ENCODE data around the gene NR6A1. TPM values are rescaled to one million over a fixed set of nuclear protein-coding genes. Genes with fewer than 3 reads are reported as not detected.

The NR6A1 gene
- total RNA-seq, 1 donor from 2014 or later, result 0.56 TPM

DNA sequence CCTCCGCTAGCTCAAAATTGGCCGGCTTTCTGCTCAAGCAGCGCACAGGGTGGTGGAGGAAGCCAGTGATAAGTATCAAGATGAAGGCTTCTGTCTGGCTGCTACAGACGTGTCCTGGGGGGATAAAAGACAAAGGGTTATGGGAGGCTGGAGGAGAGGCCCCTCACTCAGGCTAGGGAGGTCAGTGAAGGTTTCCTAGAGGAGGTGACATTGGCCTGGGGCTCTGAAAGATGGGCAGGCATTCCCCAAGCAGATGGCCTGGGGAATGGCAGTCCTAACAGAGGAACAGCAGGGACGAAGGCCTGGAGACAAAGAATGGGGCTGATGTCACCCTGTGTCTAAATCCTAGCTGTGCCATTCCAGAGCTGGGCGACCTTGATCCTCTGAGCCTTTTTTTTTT is 38.1 kb upstream of the NR6A1 start:
- Mint-ChIP-seq H3K36me3 (ENCODE audit: unreplicated experiment) (peaks cover 14% of the 10 kb centered on the region), H3K27me3 (ENCODE audit: unreplicated experiment) (no peaks in the 10 kb centered on the region), H3K27ac (ENCODE audit: unreplicated experiment) (peak overlapping the region; percentile 52), H3K4me3 (ENCODE audit: unreplicated experiment) (no peak overlapping the region), H3K9me3 (ENCODE audit: unreplicated experiment) (no peaks in the 10 kb centered on the region), H3K4me1 (ENCODE audit: unreplicated experiment) (peaks cover 38% of the 10 kb centered on the region)
- TF ChIP-seq, protein P1, sequence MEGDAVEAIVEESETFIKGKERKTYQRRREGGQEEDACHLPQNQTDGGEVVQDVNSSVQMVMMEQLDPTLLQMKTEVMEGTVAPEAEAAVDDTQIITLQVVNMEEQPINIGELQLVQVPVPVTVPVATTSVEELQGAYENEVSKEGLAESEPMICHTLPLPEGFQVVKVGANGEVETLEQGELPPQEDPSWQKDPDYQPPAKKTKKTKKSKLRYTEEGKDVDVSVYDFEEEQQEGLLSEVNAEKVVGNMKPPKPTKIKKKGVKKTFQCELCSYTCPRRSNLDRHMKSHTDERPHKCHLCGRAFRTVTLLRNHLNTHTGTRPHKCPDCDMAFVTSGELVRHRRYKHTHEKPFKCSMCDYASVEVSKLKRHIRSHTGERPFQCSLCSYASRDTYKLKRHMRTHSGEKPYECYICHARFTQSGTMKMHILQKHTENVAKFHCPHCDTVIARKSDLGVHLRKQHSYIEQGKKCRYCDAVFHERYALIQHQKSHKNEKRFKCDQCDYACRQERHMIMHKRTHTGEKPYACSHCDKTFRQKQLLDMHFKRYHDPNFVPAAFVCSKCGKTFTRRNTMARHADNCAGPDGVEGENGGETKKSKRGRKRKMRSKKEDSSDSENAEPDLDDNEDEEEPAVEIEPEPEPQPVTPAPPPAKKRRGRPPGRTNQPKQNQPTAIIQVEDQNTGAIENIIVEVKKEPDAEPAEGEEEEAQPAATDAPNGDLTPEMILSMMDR (IDR thresholded peaks at IDR 0.05), result no peak
- no peak for DNase-seq (ENCODE audit: extremely low spot score, unreplicated experiment)

DNA sequence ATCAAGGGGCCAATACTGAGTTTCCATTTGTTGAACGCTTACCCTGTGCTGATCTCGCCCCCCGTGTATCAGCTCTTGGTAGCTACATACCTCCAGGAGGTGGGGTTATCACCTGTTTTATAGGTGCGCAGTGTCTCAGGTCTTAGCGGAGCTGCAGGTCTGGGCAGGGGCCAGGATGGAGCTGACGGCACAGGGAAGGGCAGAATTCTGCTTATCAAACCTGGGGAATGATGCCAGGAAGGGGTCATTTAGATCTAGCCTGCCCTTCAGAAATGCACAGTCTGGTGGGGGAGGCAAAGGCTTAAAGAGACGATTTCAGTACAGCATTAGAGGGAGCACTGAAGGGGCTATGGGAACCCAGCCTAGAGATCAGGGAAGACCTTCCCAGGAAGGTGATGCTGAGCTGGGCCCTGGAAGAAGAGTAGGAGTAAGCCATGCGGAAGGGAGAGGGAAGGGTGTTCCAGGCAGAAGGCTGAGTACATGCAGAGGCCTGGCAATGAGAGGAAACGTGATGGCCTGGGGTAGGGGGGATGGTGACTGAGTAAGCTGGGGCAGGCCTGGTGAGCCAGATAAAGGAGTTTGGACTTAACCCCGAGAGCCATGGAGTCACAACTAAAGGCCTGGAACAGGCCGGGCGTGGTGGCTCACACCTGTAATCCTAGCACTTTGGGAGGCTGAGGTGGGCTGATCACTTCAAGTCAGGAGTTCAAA is 37.3 kb upstream of the NR6A1 start:
- H3K4me3 Mint-ChIP-seq (ENCODE audit: unreplicated experiment), result no peak overlapping the region
- peak overlapping the region; percentile 32 for H3K27ac Mint-ChIP-seq (ENCODE audit: unreplicated experiment)

DNA sequence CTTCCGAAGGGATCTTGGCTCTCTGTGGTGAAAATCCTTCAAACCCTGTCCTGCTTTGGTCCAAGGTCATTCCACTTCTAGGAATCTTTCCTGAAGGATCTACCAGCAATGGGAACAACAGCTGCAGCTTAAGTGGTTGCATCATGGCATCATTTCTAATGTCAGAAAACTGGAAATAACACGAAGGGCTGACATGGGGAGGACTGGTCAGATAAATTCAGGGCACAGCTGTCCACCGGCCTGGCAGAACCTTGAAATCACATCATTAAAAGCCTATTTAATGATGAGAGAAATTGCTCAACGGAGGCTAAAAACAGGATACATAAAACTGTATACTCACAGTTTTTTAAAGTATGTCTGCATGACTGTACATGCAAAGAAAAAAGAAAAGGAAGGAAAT is 34.1 kb upstream of the NR6A1 start:
- H3K27me3 Mint-ChIP-seq (ENCODE audit: unreplicated experiment), result no peaks in the 10 kb centered on the region
- no peak overlapping the region for H3K27ac Mint-ChIP-seq (ENCODE audit: unreplicated experiment)
- peaks cover 18% of the 10 kb centered on the region for H3K36me3 Mint-ChIP-seq (ENCODE audit: unreplicated experiment)
- H3K9me3 Mint-ChIP-seq (ENCODE audit: unreplicated experiment), result no peaks in the 10 kb centered on the region
- no peak overlapping the region for H3K4me3 Mint-ChIP-seq (ENCODE audit: unreplicated experiment)
- H3K4me1 Mint-ChIP-seq (ENCODE audit: unreplicated experiment), result peaks cover 4% of the 10 kb centered on the region
- DNase-seq (ENCODE audit: extremely low spot score, unreplicated experiment), result no peak
- TF ChIP-seq, protein P1 (IDR thresholded peaks at IDR 0.05), result no peak

More for the DNA sequence above, 37.3 kb upstream of the NR6A1 start:
- H3K9me3 Mint-ChIP-seq (ENCODE audit: unreplicated experiment), result no peaks in the 10 kb centered on the region
- DNase-seq (ENCODE audit: extremely low spot score, unreplicated experiment), result no peak
- H3K27me3 Mint-ChIP-seq (ENCODE audit: unreplicated experiment), result no peaks in the 10 kb centered on the region
- TF ChIP-seq, protein P1 (IDR thresholded peaks at IDR 0.05), result no peak
- peaks cover 30% of the 10 kb centered on the region for H3K4me1 Mint-ChIP-seq (ENCODE audit: unreplicated experiment)
- H3K36me3 Mint-ChIP-seq (ENCODE audit: unreplicated experiment), result peaks cover 14% of the 10 kb centered on the region

DNA sequence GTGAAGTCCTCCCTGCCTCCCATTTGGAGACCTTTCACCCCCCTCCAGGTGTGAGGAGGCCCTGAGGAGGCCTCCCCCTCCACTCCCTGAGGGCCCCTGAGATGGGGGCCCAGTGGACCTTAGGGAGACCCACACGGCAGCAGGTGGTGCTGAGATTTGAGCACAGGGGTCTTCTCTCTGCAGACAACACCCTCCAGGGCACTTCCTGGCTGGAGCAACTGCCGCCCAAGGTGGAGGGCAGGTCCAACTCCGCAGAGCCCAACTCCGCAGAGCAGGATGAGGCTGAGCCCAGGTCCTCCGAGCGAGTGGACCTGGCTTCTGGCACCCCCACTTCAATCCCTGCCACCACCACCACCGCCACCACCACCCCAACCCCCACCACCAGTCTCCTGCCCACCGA is 32.8 kb upstream of the NR6A1 start:
- DNase-seq (ENCODE audit: extremely low spot score, unreplicated experiment), result no peak
- Mint-ChIP-seq H3K4me3 (ENCODE audit: unreplicated experiment) (no peak overlapping the region), H3K4me1 (ENCODE audit: unreplicated experiment) (peaks cover 4% of the 10 kb centered on the region), H3K36me3 (ENCODE audit: unreplicated experiment) (peaks cover 11% of the 10 kb centered on the region), H3K9me3 (ENCODE audit: unreplicated experiment) (no peaks in the 10 kb centered on the region), H3K27ac (ENCODE audit: unreplicated experiment) (no peak overlapping the region), H3K27me3 (ENCODE audit: unreplicated experiment) (no peaks in the 10 kb centered on the region)
- TF ChIP-seq, protein P1 (IDR thresholded peaks at IDR 0.05), result no peak

DNA sequence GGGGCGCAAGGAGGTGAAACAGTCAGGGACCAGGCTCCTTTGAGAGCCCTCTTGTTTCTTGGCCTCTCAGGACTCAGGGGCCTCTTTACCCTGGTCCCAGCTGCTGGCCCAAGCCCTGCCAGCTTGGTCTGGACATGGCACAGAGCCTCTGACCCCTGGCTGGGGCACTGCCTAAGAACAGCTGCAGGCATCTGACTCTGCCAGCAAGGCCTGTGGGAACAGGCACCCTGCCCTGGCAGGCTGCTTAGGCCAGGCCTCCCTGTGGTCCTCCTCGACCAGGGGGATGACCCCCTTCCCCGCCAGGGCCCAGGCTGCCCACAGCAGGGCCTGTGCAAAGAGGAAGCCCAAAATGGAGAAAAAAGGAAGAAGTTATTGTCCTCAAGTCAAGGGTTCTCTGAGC is 31.3 kb upstream of the NR6A1 start:
- DNase-seq (ENCODE audit: extremely low spot score, unreplicated experiment), result no peak
- Mint-ChIP-seq H3K27me3 (ENCODE audit: unreplicated experiment) (no peaks in the 10 kb centered on the region), H3K36me3 (ENCODE audit: unreplicated experiment) (peaks cover 9% of the 10 kb centered on the region), H3K27ac (ENCODE audit: unreplicated experiment) (no peak overlapping the region), H3K4me1 (ENCODE audit: unreplicated experiment) (peaks cover 6% of the 10 kb centered on the region), H3K9me3 (ENCODE audit: unreplicated experiment) (no peaks in the 10 kb centered on the region), H3K4me3 (ENCODE audit: unreplicated experiment) (no peak overlapping the region)
- TF ChIP-seq, protein P1 (IDR thresholded peaks at IDR 0.05), result no peak
